Stromal cell of bone marrow (primary cell): ENCODE measurements around the gene PRKAR2A.
"Not testable (repeated sequence)": the region's sequence is repeated elsewhere in the genome, so short reads cannot be mapped to it uniquely, and the experiment has no call there.

ENCODE experiments used
- DNase-seq: peaks from one replicate; pipeline ENCODE4 v3.0.0-alpha.2; 2012; ENCODE audit warnings: low read depth

The PRKAR2A gene

GRCh38 chr3:48776854-48777253 is 70.8 kb downstream of the PRKAR2A start:
- DNase-seq, result no peak

- no peak for DNase-seq
Observed at GRCh38 chr3:48770192-48770502, 77.5 kb downstream of the PRKAR2A start.

- DNase-seq, result no peak
Observed at GRCh38 chr3:48765376-48765775, 82.3 kb downstream of the PRKAR2A start.

GRCh38 chr3:48762816-48763215 is 84.9 kb downstream of the PRKAR2A start:
- DNase-seq, result no peak

GRCh38 chr3:48759991-48760540 is 87.6 kb downstream of the PRKAR2A start:
- DNase-seq, result not testable (repeated sequence)

- not testable (repeated sequence) for DNase-seq
Observed at GRCh38 chr3:48759531-48759930, 88.1 kb downstream of the PRKAR2A start.

GRCh38 chr3:48759071-48759470 is 88.6 kb downstream of the PRKAR2A start:
- no peak for DNase-seq

- DNase-seq, result no peak
Observed at GRCh38 chr3:48756640-48757039, 91.0 kb downstream of the PRKAR2A start.

GRCh38 chr3:48750856-48751255 is 96.8 kb downstream of the PRKAR2A start:
- DNase-seq, result no peak

GRCh38 chr3:48748754-48749153 is 98.9 kb downstream of the PRKAR2A start:
- no peak for DNase-seq

- no peak for DNase-seq
Observed at GRCh38 chr3:48747706-48748105, 100.0 kb downstream of the PRKAR2A start.

GRCh38 chr3:48747015-48747615 is 100.6 kb downstream of the PRKAR2A start:
- no peak for DNase-seq

- no peak for DNase-seq
Observed at GRCh38 chr3:48743773-48744172, 103.9 kb downstream of the PRKAR2A start.

- DNase-seq, result not testable (repeated sequence)
Observed at GRCh38 chr3:48741226-48741625, 106.4 kb downstream of the PRKAR2A start.

GRCh38 chr3:48739955-48740823 is 107.5 kb downstream of the PRKAR2A start:
- peak; percentile 47 for DNase-seq

- no peak for DNase-seq
Observed at GRCh38 chr3:48739617-48739954, 108.1 kb downstream of the PRKAR2A start.

GRCh38 chr3:48738926-48739616 is 108.6 kb downstream of the PRKAR2A start:
- no peak for DNase-seq

- no peak for DNase-seq
Observed at GRCh38 chr3:48738144-48738536, 109.5 kb downstream of the PRKAR2A start.

GRCh38 chr3:48735075-48735767 is 112.5 kb downstream of the PRKAR2A start:
- DNase-seq, result not testable (repeated sequence)

GRCh38 chr3:48734541-48734940 is 113.1 kb downstream of the PRKAR2A start:
- DNase-seq, result not testable (repeated sequence)

- DNase-seq, result not testable (repeated sequence)
Observed at GRCh38 chr3:48733752-48734518, 113.7 kb downstream of the PRKAR2A start.
